NK-92 (cell line): ENCODE data around the gene BBIP1.
"Not testable (repeated sequence)": the region's sequence is repeated elsewhere in the genome, so short reads cannot be mapped to it uniquely, and the experiment has no call there.

Experiments
- DNase-seq: peaks from one replicate; lab custom pipeline; 2025; ENCODE audit not compliant: unreplicated experiment; lab: John Stamatoyannopoulos, UW

Gene BBIP1

DNA sequence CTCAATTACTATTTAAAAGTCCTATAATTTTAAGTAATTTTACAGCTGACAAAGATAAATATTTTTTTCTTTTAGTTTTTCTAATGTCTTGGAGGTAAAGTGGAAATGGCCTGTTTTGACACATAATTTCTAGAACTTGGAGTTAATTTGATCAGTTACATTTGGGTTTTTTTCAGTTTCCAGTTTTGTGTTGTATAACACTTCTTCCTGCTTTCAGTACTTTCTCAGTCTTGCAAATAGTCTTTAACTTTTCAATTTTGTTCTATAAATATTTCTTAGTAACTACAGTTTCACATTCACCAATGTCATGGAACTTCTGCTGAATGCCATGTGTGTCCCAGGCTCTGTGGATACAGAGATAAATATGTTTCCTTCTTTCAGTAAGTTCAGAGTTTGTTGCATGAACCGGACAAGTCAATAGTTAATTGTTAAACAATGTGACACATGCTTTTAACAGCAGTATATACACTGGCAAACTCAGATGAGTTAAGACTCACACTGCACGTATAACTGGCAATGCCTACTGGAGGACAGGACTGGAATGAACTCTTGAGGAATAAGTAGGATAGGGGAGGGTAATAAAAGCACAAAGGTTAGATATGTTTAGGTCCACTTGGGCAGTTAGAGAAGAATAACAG is 5.0 kb upstream of the BBIP1 start:
- no peak for DNase-seq

GRCh38 chr10:110919971-110920881 is 1.2 kb upstream of the BBIP1 start:
- no peak for DNase-seq

- peak; percentile 92 for DNase-seq
Observed at GRCh38 chr10:110919349-110919931, 460 bp upstream of the BBIP1 start, which contains the start of gene SHOC2. Gene SHOC2, plus strand, starts transcription at chr10:110919604. Its CDS starts 44,755 bp downstream, at chr10:110964359.

DNA sequence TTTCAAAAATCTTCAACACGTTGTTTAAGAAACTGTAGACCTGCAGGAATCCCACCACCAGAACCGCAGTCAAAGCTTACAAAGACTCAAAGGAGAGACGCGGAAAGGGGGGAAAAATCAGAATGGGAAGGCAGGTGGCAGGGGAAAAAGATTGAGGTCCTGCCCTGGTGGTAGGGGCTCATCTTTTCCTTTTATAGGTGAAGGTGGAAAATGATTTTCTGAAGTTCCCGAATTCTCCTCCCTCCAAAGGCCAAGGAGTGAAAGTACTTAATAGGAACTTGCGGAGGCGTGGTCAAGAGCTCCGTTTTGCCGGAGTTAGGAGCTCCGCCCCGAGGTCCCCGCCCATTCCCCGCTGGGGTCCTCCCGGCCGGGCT is 724 bp downstream of the BBIP1 start:
- DNase-seq, result peak; percentile 24

DNA sequence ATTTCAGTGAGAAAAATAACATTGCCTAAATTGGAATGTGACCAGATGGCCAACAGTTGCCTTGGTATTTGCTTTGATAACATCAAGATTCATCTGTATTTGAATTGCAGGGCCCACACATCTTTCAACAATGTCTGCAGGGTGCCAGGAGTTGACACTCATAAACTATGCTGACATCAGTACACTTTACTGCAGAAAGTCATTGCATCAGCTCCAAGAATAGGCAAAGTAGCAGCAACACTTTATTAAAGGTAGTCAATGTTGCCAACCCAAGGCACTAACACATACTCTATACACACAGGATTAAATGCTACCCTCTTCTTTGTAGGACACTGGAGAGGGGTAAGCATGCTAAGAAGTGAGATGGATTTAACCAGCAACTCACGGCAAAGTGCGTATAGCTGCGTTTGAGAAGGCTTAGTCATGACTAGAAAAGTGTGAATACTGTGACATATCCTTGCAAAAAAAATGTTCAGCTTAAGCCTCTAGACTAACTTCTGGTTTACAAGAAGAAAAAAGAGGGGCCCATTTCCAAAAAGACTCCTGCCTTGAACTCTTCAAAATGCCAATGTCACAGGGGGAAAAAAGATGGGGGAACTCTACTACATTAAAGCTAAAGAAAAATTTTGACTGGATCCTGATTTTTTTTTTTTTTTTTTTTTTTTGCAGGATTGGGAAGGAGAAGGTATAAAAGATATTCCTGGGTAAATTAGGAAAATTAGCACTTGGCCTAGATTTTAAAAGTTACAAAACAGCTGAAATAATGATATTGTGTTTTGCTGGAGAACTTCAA is 2.2 kb downstream of the BBIP1 start:
- DNase-seq, result no peak

GRCh38 chr10:110915600-110915999 is 3.4 kb downstream of the BBIP1 start:
- not testable (repeated sequence) for DNase-seq

- DNase-seq, result no peak
Observed at GRCh38 chr10:110915035-110915434, 3.9 kb downstream of the BBIP1 start.

DNA sequence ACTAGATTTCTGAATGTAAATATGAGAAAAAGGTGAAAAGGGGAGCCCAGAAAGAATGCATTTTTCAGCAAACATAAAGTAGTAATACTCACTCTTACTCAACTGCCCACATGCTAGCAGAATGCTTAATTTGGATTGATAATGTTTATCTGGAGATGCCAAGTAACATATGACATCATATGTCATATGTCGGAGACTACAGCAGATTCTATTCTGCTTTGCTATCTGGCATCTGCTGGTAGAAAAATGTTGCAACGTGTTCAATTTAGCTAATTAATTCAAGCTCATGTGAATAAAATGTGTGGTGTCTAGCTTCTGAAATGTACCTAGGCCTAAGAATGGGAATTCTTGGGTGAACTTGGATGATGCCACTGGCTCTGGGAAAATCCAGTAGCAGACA is 4.5 kb downstream of the BBIP1 start:
- no peak for DNase-seq

- no peak for DNase-seq
Observed at GRCh38 chr10:110912374-110912773, 6.6 kb downstream of the BBIP1 start.

GRCh38 chr10:110910138-110910537 is 8.8 kb downstream of the BBIP1 start:
- DNase-seq, result no peak

GRCh38 chr10:110903280-110904278 is 15.4 kb downstream of the BBIP1 start:
- no peak for DNase-seq

GRCh38 chr10:110901954-110902819 is 16.8 kb downstream of the BBIP1 start:
- DNase-seq, result no peak

GRCh38 chr10:110900983-110901382 is 18.0 kb downstream of the BBIP1 start:
- DNase-seq, result no peak

- no peak for DNase-seq
Observed at GRCh38 chr10:110898391-110898790, 20.6 kb downstream of the BBIP1 start.

GRCh38 chr10:110897184-110897583 is 21.8 kb downstream of the BBIP1 start:
- DNase-seq, result no peak

GRCh38 chr10:110893559-110894179 is 25.3 kb downstream of the BBIP1 start:
- DNase-seq, result no peak

- no peak for DNase-seq
Observed at GRCh38 chr10:110892602-110893288, 26.2 kb downstream of the BBIP1 start.

- no peak for DNase-seq
Observed at GRCh38 chr10:110887560-110887959, 31.4 kb downstream of the BBIP1 start.
